CD4-positive, alpha-beta T cell (primary cell): ENCODE results near the gene PLEKHO1. TPM values are rescaled to one million over a fixed set of nuclear protein-coding genes. Genes with fewer than 3 reads are reported as not detected.
A peak's percentile ranks its signal among the peaks of the same experiment; 100 is the strongest.

ENCODE experiments used
- ATAC-seq: fragments of 200-7000 bp; cut with Tn5 transposase; one replicate; pipeline ENCODE4 v1.10.0; 2022; ENCODE audit warnings: mild to moderate bottlenecking; ENCODE audit not compliant: poor library complexity
- CTCF ChIA-PET: fragments of 350-600 bp; sonication (Branson Sonifier 250); formaldehyde crosslinking; loops from one replicate; lab custom pipeline; 2021; ENCODE audit warnings: antibody characterized with exemption, inconsistent platforms; lab: Charles Lee
- POLR2A ChIA-PET: fragments of 350-600 bp; sonication (Branson Sonifier 250); formaldehyde crosslinking; loops from one replicate; lab custom pipeline; 2021; ENCODE audit warnings: antibody characterized with exemption, inconsistent platforms; lab: Charles Lee
- DNase-seq, 14 experiments: peaks; one replicate each; pipeline ENCODE4 v3.0.0-alpha.2; 2013 to 2020; ENCODE audit warnings: mixed read lengths in 2 of 14
- H3K27ac ChIP-seq, 2 donors: one replicate each; pipeline versions ENCODE4 v1.5.1 to v1.7.0; 2013; ENCODE audit warnings: low read length in 2 of 2, low read depth in 1 of 2, mild to moderate bottlenecking in 1 of 2
- H3K27me3 ChIP-seq, 2 experiments: 1 replicate in 1 of 2; 2 replicates in 1 of 2; pipeline versions ENCODE4 v1.6.1 to v1.7.0; 2013; ENCODE audit warnings: low read length in 2 of 2, control low read depth in 1 of 2, mild to moderate bottlenecking in 1 of 2, moderate library complexity in 1 of 2; ENCODE audit not compliant: insufficient read depth in 2 of 2, control insufficient read depth in 1 of 2
- H3K36me3 ChIP-seq: one replicate; pipeline ENCODE4 v1.6.1; 2013; ENCODE audit warnings: low read length, control low read depth; ENCODE audit not compliant: insufficient read depth
- H3K4me1 ChIP-seq: one replicate; pipeline ENCODE4 v1.6.1; 2013; ENCODE audit warnings: low read length, control low read depth; ENCODE audit not compliant: insufficient read depth
- H3K4me3 ChIP-seq: one replicate; pipeline ENCODE4 v1.5.1; 2013; ENCODE audit warnings: mild to moderate bottlenecking, low read length, moderate library complexity
- H3K9me3 ChIP-seq, 2 experiments: 1 replicate in 1 of 2; 2 replicates in 1 of 2; pipeline versions ENCODE4 v1.6.1 to v1.7.0; 2013; ENCODE audit warnings: low read length in 2 of 2, mild to moderate bottlenecking in 2 of 2, control low read depth in 1 of 2, moderate library complexity in 1 of 2; ENCODE audit not compliant: control insufficient read depth in 1 of 2, insufficient read depth in 1 of 2
- H3K27ac Mint-ChIP-seq: one replicate; pipeline ENCODE4 v1.8.0; 2020; ENCODE audit warnings: mixed read lengths
- H3K27me3 Mint-ChIP-seq: one replicate; pipeline ENCODE4 v1.8.0; 2021; ENCODE audit warnings: mixed read lengths
- H3K36me3 Mint-ChIP-seq: one replicate; pipeline ENCODE4 v1.8.0; 2021; ENCODE audit warnings: low read depth, mixed read lengths
- H3K4me1 Mint-ChIP-seq: one replicate; pipeline ENCODE4 v1.8.0; 2021; ENCODE audit warnings: low read depth, mixed read lengths
- H3K4me3 Mint-ChIP-seq: one replicate; pipeline ENCODE4 v1.8.0; 2020; ENCODE audit warnings: mild to moderate bottlenecking, mixed read lengths
- H3K9me3 Mint-ChIP-seq: one replicate; pipeline ENCODE4 v1.8.0; 2020; ENCODE audit warnings: mixed read lengths
- intact Hi-C, 2 experiments: fragments of 100-400 bp; cut with DNase I in 1 of 2; cut with micrococcal nuclease in 1 of 2; formaldehyde crosslinking; loops; one replicate each; pipeline versions ENCODE4 v1.15.1 to v1.9.0; 2023 to 2025; cut with DNase I, micrococcal nuclease
- polyA plus RNA-seq, 2 donors: library from polyadenylated mRNA; unstranded; fragments of 120-200 nt; gene quantifications; one replicate each; pipeline ENCODE4 v1.2.1, GENCODE V29; 2013
- total RNA-seq, 174 experiments: library from RNA in 2 of 174; stranded (reverse) in 2 of 174; gene quantifications; one replicate each; pipeline ENCODE4 v1.2.3 and lab custom pipeline; 2021 to 2026
- TF ChIP-seq, protein P1 (sequence below): fragments of 200-600 bp; IDR thresholded peaks from one replicate; pipeline ENCODE4 v1.8.0; 2022; ENCODE audit warnings: antibody characterized with exemption, mild to moderate bottlenecking

Gene PLEKHO1, protein sequence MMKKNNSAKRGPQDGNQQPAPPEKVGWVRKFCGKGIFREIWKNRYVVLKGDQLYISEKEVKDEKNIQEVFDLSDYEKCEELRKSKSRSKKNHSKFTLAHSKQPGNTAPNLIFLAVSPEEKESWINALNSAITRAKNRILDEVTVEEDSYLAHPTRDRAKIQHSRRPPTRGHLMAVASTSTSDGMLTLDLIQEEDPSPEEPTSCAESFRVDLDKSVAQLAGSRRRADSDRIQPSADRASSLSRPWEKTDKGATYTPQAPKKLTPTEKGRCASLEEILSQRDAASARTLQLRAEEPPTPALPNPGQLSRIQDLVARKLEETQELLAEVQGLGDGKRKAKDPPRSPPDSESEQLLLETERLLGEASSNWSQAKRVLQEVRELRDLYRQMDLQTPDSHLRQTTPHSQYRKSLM
- 100 to 1,000 TPM in 1 of 2 experiments, 10 to 100 TPM in 1; 97.6 to 110 TPM for total RNA-seq
- polyA plus RNA-seq (2013, experiment 1 of 2), result 70.3 TPM
- polyA plus RNA-seq (2013, experiment 2 of 2), result 78.1 TPM
- total RNA-seq (lab: John Stamatoyannopoulos, UW), result 16.8 to 358 (median 126) reads per million in 172 experiments

GRCh38 chr1:150149271-150150132 is at the start of gene PLEKHO1:
Gene PLEKHO1 (plus strand): TSS chr1:150149916. CDS start chr1:150150258, 342 bp downstream.
- intact Hi-C loops, result loop anchor here (2.0 kb wide), 1 partner anchor 41 kb away; no protein-coding TSS in a partner anchor
- ChIA-PET POLR2A (interaction anchor here (0.6 to 6.1 kb wide), 30 partner anchors 8 to 305 kb away, joined by 3 to 104 read pairs (median 5); partner anchors contain the start of genes RPRD2 and VPS45), CTCF (interaction anchor here (1.0 to 1.5 kb wide), 2 partner anchors 9 to 19 kb away, joined by 3 to 4 read pairs; no protein-coding TSS in a partner anchor)
- Mint-ChIP-seq H3K36me3 (peaks cover 35% of the 10 kb centered on the region), H3K27me3 (no peaks in the 10 kb centered on the region), H3K27ac (peak within 1 kb of the TSS; percentile 96), H3K4me1 (peaks cover 74% of the 10 kb centered on the region), H3K4me3 (peak within 1 kb of the TSS; percentile 94), H3K9me3 (no peaks in the 10 kb centered on the region)
- H3K9me3 ChIP-seq, result no peaks in the 10 kb centered on the region
- peak within 1 kb of the TSS; percentile 79 to 82 for H3K27ac ChIP-seq
- H3K4me3 ChIP-seq, result peak within 1 kb of the TSS; percentile 97
- peaks cover 17% of the 10 kb centered on the region for H3K36me3 ChIP-seq
- DNase-seq (peak; percentile 70 to 92 (median 86)), ATAC-seq (peak; percentile 60)
- TF ChIP-seq, protein P1, sequence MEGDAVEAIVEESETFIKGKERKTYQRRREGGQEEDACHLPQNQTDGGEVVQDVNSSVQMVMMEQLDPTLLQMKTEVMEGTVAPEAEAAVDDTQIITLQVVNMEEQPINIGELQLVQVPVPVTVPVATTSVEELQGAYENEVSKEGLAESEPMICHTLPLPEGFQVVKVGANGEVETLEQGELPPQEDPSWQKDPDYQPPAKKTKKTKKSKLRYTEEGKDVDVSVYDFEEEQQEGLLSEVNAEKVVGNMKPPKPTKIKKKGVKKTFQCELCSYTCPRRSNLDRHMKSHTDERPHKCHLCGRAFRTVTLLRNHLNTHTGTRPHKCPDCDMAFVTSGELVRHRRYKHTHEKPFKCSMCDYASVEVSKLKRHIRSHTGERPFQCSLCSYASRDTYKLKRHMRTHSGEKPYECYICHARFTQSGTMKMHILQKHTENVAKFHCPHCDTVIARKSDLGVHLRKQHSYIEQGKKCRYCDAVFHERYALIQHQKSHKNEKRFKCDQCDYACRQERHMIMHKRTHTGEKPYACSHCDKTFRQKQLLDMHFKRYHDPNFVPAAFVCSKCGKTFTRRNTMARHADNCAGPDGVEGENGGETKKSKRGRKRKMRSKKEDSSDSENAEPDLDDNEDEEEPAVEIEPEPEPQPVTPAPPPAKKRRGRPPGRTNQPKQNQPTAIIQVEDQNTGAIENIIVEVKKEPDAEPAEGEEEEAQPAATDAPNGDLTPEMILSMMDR, result no peak
- peaks cover 57% of the 10 kb centered on the region for H3K4me1 ChIP-seq
- no peaks in the 10 kb centered on the region for H3K27me3 ChIP-seq

DNA sequence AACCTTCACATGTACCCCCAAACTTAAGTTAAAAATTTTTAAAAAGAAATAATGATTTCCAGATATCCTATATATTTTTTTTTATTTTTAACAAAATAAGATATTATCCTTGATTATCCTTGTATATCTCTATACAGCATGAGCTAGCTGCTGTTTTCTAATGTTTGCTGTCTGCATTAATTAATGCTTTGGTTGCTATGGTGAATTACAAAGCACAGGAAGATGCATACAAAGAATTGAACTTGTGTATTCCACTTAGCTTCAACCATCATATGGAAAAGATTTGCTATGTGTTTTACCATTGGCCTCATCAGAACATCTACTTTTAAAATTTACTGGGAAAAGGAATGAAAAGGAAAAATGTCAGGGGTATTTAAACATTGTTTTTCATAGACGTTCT is 46.7 kb upstream of the PLEKHO1 start:
- CTCF ChIA-PET, result interaction anchor here (0.8 to 1.1 kb wide), 5 partner anchors 8 to 58 kb away, joined by 3 to 4 read pairs (median 3); no protein-coding TSS in a partner anchor
- peaks cover 42% of the 10 kb centered on the region for H3K4me1 ChIP-seq
- DNase-seq (peak in 3 of 14 experiments; percentile 38 to 48 (median 41)), ATAC-seq (peak; percentile 50)
- Mint-ChIP-seq H3K4me3 (no peak overlapping the region), H3K27me3 (no peaks in the 10 kb centered on the region), H3K9me3 (peaks cover 2% of the 10 kb centered on the region), H3K27ac (peak overlapping the region; percentile 72), H3K4me1 (peaks cover 79% of the 10 kb centered on the region), H3K36me3 (peaks cover 14% of the 10 kb centered on the region)
- no peaks in the 10 kb centered on the region for H3K27me3 ChIP-seq
- peaks cover 4% of the 10 kb centered on the region for H3K36me3 ChIP-seq
- no peak overlapping the region for H3K4me3 ChIP-seq
- H3K27ac ChIP-seq, result no peak overlapping the region
- TF ChIP-seq, protein P1, result no peak
- no peaks in the 10 kb centered on the region for H3K9me3 ChIP-seq
- POLR2A ChIA-PET, result interaction anchor here (0.6 to 1.3 kb wide), 4 partner anchors 47 to 84 kb away, joined by 3 read pairs; partner anchors contain the start of gene PLEKHO1
- intact Hi-C loops, result no loop called here

DNA sequence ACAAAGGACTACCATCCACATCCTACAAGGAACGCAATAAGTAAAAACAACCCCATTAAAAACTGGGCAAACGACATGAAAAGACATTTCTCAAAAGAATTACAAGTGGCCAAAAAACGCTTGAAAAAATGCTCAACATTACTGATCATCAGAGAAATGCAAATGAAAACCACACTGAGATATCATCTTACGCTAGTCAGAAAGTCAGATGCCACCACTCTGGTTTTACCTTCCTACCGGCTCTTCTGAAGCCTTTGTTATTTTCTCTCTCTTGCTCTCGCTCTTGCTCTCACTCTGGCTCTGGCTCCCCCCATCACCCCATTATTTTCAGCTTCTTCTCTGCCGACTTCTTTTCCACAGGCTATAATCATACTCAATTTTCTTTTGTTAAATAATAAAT is 43.4 kb upstream of the PLEKHO1 start:
- Mint-ChIP-seq H3K27ac (peak overlapping the region; percentile 86), H3K4me3 (peak overlapping the region; percentile 76), H3K36me3 (peaks cover 10% of the 10 kb centered on the region), H3K4me1 (peaks cover 90% of the 10 kb centered on the region), H3K27me3 (no peaks in the 10 kb centered on the region), H3K9me3 (peaks cover 2% of the 10 kb centered on the region)
- ChIA-PET POLR2A (interaction anchor here (0.7 to 1.5 kb wide), 4 partner anchors 38 to 219 kb away, joined by 3 to 6 read pairs (median 4); partner anchors contain the start of gene PLEKHO1), CTCF (interaction anchor here (0.6 kb wide), 1 partner anchor 52 kb away, joined by 4 read pairs; no protein-coding TSS in a partner anchor)
- intact Hi-C loops, result no loop called here
- TF ChIP-seq, protein P1, result no peak
- Histone ChIP-seq H3K9me3 (no peaks in the 10 kb centered on the region), H3K27ac (peak overlapping the region; percentile 42 to 77), H3K27me3 (no peaks in the 10 kb centered on the region), H3K36me3 (no peaks in the 10 kb centered on the region), H3K4me3 (peak overlapping the region; percentile 10), H3K4me1 (peaks cover 47% of the 10 kb centered on the region)
- peak in 13 of 14 experiments; percentile 4 to 78 (median 11) for DNase-seq
- peak; percentile 75 for ATAC-seq
